GM12892 (cell line): ENCODE measurements around the gene RABEP2.

ENCODE experiments used
- POLR2AphosphoS5 ChIP-seq: IDR thresholded peaks from 2 replicates; pipeline ENCODE4 v1.6.1; 2011; ENCODE audit warnings: low read depth, low read length, control low read depth
- TAF1 ChIP-seq: IDR thresholded peaks from 2 replicates; pipeline ENCODE4 v1.6.1; 2011; ENCODE audit warnings: low read depth, mild to moderate bottlenecking, control low read depth, low read length, borderline replicate concordance

DNA sequence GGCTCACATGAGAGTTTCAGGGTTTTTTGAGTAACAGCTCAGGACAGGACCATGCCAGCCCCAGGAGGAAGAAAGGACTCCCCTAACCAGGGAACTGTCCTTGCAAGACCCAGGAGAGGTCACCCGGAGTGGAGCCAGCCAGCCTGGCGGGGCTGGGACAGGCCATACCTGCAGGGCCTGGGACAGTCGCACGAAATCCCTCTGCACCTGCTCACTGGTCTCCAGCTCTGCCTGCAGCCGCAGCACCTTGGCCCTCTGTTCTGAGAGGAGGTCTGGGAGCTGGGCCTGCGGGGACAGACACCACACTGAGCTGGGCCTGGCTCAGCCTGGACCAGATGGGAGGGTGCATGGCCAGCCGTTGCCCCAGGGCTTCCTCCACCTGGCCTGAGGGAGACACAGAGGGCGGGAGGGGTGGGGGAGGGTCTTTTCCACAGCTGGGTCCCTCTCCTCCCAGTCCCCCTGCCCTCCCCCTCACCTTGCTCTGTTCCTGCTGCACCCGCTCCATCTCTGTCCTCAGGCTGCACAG lies 19.7 kb downstream of the RABEP2 start:
- TF ChIP-seq POLR2AphosphoS5 (no peak), TAF1 (no peak)
